ENCODE measurements around the gene MTFP1.

GRCh38 chr22:30470655-30471054 lies 45.1 kb downstream of the MTFP1 start:
- TF ChIP-seq, protein P1, sequence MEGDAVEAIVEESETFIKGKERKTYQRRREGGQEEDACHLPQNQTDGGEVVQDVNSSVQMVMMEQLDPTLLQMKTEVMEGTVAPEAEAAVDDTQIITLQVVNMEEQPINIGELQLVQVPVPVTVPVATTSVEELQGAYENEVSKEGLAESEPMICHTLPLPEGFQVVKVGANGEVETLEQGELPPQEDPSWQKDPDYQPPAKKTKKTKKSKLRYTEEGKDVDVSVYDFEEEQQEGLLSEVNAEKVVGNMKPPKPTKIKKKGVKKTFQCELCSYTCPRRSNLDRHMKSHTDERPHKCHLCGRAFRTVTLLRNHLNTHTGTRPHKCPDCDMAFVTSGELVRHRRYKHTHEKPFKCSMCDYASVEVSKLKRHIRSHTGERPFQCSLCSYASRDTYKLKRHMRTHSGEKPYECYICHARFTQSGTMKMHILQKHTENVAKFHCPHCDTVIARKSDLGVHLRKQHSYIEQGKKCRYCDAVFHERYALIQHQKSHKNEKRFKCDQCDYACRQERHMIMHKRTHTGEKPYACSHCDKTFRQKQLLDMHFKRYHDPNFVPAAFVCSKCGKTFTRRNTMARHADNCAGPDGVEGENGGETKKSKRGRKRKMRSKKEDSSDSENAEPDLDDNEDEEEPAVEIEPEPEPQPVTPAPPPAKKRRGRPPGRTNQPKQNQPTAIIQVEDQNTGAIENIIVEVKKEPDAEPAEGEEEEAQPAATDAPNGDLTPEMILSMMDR (IDR thresholded peaks at IDR 0.05): no peak
- no peak for TF ChIP-seq POLR2AphosphoS5 (IDR thresholded peaks at IDR 0.05)
- TF ChIP-seq POLR2A (IDR thresholded peaks at IDR 0.05): no peak
